Ascending aorta (tissue), 2 donors: ENCODE measurements around the gene MYO18A. TPM values are rescaled to one million over a fixed set of nuclear protein-coding genes. Genes with fewer than 3 reads are reported as not detected.
"Not testable (repeated sequence)": the region's sequence is repeated elsewhere in the genome, so short reads cannot be mapped to it uniquely, and the experiment has no call there.

Experiments used
- DNase-seq, 2 donors: peaks; one replicate each; pipeline ENCODE4 v3.0.0-alpha.2; 2019; ENCODE audit warnings: low spot score in 2 of 2
- H3K27ac ChIP-seq, 2 donors: fragments of 200-600 bp; sonication (generic); one replicate each; pipeline ENCODE4 v1.5.1; 2016 to 2017; ENCODE audit warnings: mild to moderate bottlenecking in 1 of 2
- H3K27me3 ChIP-seq: fragments of 200-600 bp; sonication (generic); one replicate; pipeline ENCODE4 v1.5.1; 2017
- H3K36me3 ChIP-seq, 2 donors: fragments of 200-600 bp; sonication (generic); one replicate each; pipeline ENCODE4 v1.5.1; 2016
- H3K4me1 ChIP-seq, 2 donors: fragments of 200-600 bp; sonication (generic); one replicate each; pipeline ENCODE4 v1.5.1; 2016 to 2017; ENCODE audit warnings: mild to moderate bottlenecking in 1 of 2
- H3K4me3 ChIP-seq, 2 donors: fragments of 200-600 bp; sonication (generic); one replicate each; pipeline ENCODE4 v1.5.1; 2016 to 2017; ENCODE audit warnings: mild to moderate bottlenecking in 1 of 2
- H3K9me3 ChIP-seq, 2 donors: fragments of 200-600 bp; sonication (generic); one replicate each; pipeline ENCODE4 v1.5.1; 2016
- intact Hi-C: fragments of 100-400 bp; cut with DNase I; formaldehyde crosslinking; loops from one replicate; pipeline ENCODE4 v1.15.1; 2023
- total RNA-seq: library from RNA; depleted of rRNA; stranded (reverse); fragments of >200 nt; gene quantifications from one replicate; pipeline ENCODE4 v1.1.0, GENCODE V29; 2016
- TF ChIP-seq, protein P1 (sequence below), 3 experiments: fragments of 200-600 bp in 2 of 3; fragments of 450-650 bp in 1 of 3; sonication (generic) in 2 of 3; IDR thresholded peaks; one replicate each; pipeline ENCODE4 v1.5.1; 2016 to 2019; ENCODE audit warnings: antibody characterized with exemption in 3 of 3, mild to moderate bottlenecking in 1 of 3, moderate library complexity in 1 of 3

MYO18A gene
- total RNA-seq, 1 donor from 2014 or later: 185 TPM

DNA sequence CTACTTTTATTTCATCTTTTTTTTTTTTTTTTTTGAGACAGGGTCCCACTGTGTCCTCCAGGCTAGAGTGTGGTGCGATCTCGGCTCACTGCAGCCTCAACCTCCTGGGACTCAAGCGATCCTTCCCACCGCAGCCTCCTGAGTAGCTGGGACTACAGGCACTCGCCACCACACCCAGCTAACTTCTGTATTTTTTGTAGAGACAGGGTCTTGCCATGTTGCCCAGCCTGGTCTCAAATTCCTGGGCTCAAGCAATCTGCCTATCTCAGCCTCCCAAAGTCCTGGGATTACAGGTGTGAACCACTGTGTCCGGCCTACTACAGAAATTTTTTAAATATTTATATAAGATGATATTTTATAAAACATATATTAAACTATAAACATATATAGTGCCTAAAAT lies 4.8 kb downstream of the MYO18A start:
- Histone ChIP-seq H3K27ac (no peak overlapping the region), H3K4me1 (peaks cover 12 to 21% of the 10 kb centered on the region in 2 donors), H3K36me3 (no peaks in the 10 kb centered on the region), H3K4me3 (no peak overlapping the region), H3K27me3 (no peaks in the 10 kb centered on the region), H3K9me3 (no peaks in the 10 kb centered on the region)
- intact Hi-C loops: no loop called here
- TF ChIP-seq, protein P1, sequence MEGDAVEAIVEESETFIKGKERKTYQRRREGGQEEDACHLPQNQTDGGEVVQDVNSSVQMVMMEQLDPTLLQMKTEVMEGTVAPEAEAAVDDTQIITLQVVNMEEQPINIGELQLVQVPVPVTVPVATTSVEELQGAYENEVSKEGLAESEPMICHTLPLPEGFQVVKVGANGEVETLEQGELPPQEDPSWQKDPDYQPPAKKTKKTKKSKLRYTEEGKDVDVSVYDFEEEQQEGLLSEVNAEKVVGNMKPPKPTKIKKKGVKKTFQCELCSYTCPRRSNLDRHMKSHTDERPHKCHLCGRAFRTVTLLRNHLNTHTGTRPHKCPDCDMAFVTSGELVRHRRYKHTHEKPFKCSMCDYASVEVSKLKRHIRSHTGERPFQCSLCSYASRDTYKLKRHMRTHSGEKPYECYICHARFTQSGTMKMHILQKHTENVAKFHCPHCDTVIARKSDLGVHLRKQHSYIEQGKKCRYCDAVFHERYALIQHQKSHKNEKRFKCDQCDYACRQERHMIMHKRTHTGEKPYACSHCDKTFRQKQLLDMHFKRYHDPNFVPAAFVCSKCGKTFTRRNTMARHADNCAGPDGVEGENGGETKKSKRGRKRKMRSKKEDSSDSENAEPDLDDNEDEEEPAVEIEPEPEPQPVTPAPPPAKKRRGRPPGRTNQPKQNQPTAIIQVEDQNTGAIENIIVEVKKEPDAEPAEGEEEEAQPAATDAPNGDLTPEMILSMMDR (IDR thresholded peaks at IDR 0.05): no peak
- no peak for DNase-seq

DNA sequence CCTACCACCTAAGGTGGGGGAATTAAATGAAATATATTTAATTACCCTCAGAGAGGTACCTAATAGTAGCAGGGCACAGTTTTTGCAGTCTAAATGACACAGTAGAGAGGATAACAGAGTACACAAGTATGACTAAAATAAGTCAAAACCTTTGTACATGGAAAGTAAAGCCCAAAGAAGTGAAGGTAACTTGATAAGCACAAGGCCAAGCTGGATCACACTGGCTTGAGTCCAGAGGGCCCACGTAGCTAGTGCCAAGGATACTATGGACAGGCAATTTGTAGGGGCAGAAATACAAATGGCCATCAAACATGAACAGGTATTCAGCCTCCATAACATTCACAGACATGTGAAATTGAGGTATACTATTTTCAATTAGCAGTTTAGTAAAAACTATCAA lies 7.6 kb downstream of the MYO18A start:
- Histone ChIP-seq H3K4me1 (peaks cover 6 to 11% of the 10 kb centered on the region in 2 donors), H3K4me3 (no peak overlapping the region), H3K9me3 (no peaks in the 10 kb centered on the region), H3K27me3 (no peaks in the 10 kb centered on the region), H3K36me3 (no peaks in the 10 kb centered on the region), H3K27ac (no peak overlapping the region)
- no peak for DNase-seq
- TF ChIP-seq, protein P1 (IDR thresholded peaks at IDR 0.05): no peak
- intact Hi-C loops: no loop called here

DNA sequence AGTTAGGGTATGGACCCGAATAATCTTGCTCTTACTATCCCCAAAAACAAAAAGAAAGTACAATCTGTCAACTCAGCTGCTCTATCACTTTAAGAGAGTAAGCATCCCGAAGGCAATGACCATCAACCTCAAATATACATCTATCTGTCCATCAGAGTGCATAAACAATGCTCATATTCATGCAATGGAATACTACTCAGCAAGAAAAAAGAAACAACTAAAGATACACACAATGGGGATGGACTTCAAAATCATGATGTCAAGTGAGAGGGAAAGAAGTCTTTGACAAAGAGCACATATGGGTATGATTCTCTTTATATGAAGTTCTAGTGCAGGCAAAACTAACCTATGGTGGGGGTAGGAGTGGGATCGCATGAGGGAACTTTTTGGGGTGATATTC lies 9.5 kb downstream of the MYO18A start:
- TF ChIP-seq, protein P1 (IDR thresholded peaks at IDR 0.05): no peak
- DNase-seq: no peak
- Histone ChIP-seq H3K4me3 (no peak overlapping the region), H3K27ac (no peak overlapping the region), H3K4me1 (no peaks in the 10 kb centered on the region), H3K9me3 (no peaks in the 10 kb centered on the region), H3K27me3 (no peaks in the 10 kb centered on the region), H3K36me3 (peaks cover 9% of the 10 kb centered on the region in 2 donors)
- intact Hi-C loops: no loop called here

DNA sequence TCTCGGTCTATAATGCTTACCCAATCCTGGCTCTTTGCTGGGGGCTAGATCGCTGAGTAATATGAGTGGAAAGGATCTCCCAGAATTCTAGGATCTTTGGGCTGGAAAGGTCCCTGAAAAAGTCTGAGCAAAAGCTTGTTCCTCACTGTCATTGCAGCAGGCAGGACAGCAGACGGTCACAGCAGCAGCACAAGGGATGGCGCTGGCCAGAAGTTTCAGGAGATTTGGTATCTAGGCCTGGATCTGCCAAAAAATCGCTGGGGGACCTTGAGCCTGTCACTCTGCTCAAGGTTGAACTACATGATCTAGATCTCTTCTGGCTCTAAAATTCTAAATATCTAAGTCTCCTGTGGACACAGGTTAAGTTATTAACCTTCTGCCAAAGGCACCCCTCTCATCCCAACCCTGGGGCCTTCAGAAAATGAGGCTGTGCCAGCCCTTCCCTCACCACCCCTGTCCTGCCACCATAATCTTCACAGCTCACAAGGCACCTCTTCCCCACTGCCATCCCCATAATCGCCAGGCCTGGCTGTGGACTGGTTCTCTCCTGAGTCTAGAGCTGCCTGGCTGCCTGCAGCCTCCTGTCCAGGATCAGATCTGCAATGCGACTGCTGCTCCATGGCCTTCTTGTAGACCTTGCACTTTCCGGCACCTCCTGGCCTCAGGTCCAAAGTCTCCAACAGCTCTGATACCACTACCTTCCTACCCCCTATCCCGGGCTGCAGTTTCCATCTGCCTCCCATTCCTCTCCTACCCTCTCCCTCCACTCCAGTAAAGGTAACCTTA lies 10.2 kb downstream of the MYO18A start:
- Histone ChIP-seq H3K9me3 (no peaks in the 10 kb centered on the region), H3K27me3 (no peaks in the 10 kb centered on the region), H3K4me1 (no peaks in the 10 kb centered on the region), H3K27ac (no peak overlapping the region), H3K4me3 (no peak overlapping the region), H3K36me3 (peaks cover 10 to 16% of the 10 kb centered on the region in 2 donors)
- TF ChIP-seq, protein P1 (IDR thresholded peaks at IDR 0.05): no peak
- intact Hi-C loops: no loop called here
- no peak for DNase-seq

DNA sequence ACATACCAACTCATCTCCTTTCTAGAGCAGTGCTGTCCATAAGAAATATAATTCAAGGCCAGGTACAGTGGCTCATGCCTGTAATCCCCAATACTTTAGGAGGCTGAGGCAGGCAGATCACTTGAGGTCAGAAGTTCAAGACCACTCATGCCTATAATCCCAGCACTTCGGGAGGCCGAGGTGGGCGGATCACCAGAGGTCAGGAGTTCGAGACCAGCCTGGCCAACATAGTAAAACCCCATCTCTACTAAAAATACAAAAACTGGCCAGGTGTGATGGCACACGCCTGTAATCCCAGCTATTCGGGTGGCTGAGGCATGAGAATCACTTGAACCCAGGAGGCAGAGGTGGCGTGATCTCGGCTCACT lies 11.5 kb downstream of the MYO18A start:
- intact Hi-C loops, DNase-seq: not testable (repeated sequence)

DNA sequence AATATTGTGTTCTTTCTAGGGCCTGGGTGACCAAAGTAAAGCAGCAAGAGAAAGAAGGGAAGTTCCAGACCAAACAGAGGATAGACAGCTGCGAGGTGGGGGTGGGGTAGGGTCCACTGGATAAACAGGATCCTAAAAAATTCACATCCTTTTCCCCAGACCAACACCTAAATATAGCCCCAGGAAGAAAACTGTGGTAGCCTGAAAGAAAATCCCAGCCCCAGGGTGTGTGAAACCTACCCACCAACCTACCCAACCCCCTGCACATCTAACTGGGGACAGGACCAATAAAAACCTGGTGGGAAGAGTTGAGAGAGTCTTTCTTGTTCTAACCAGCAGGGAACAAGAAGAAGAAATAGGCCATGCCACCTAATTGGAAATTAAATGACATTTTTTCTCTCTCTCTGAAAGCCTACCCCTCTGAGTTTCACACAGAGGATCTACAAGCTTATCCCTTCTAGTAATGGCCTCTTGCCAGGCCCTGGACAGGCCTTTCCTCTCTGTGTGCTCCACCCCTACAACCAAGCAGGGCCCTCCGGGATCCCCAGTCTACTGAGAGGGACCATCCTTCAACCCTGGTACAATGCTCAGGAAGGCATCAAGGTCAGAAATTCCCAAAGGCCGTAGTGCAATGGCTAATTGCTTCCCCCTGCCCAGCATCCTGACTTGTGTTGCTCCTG lies 12.0 kb downstream of the MYO18A start:
- TF ChIP-seq, protein P1 (IDR thresholded peaks at IDR 0.05): no peak
- Histone ChIP-seq H3K27me3 (no peaks in the 10 kb centered on the region), H3K9me3 (no peaks in the 10 kb centered on the region), H3K4me1 (peaks cover 3% of the 10 kb centered on the region in 2 donors), H3K27ac (no peak overlapping the region), H3K4me3 (no peak overlapping the region), H3K36me3 (peaks cover 10 to 17% of the 10 kb centered on the region in 2 donors)
- no peak for DNase-seq
- intact Hi-C loops: no loop called here

More for the DNA sequence above, 11.5 kb downstream of the MYO18A start:
- H3K27ac ChIP-seq, H3K4me1 ChIP-seq, H3K9me3 ChIP-seq, H3K4me3 ChIP-seq, H3K27me3 ChIP-seq: not testable (repeated sequence)
- peaks cover 10 to 17% of the 10 kb centered on the region in 2 donors for H3K36me3 ChIP-seq
